ENCODE results near the gene ZNF385D.

ZNF385D gene

GRCh38 chr3:21665444-21666100 lies 85.4 kb downstream of the ZNF385D start:
- no peak for DNase-seq

GRCh38 chr3:21664996-21665395 lies 86.0 kb downstream of the ZNF385D start:
- no peak for DNase-seq

DNA sequence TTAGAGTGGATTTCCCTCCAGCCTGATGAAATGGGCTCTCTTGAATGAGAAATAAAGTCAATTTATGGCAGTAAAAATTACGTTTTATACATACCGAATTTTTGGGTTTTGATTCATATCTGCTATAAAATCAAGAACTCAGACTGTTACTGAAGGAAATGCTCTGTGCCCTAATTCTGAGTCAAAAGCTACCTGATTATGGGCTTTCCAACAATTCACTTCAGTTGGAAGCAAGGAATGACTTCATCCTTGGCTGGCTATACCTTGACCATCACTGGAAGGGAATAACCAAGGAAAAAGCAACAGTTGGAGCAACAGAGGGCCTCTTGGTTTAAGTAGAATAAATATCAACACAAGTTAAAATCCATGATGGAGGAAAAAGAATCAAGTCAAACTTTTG lies 88.6 kb downstream of the ZNF385D start:
- no peak for DNase-seq

- no peak for DNase-seq
Observed at GRCh38 chr3:21654662-21655061, 96.3 kb downstream of the ZNF385D start.

DNA sequence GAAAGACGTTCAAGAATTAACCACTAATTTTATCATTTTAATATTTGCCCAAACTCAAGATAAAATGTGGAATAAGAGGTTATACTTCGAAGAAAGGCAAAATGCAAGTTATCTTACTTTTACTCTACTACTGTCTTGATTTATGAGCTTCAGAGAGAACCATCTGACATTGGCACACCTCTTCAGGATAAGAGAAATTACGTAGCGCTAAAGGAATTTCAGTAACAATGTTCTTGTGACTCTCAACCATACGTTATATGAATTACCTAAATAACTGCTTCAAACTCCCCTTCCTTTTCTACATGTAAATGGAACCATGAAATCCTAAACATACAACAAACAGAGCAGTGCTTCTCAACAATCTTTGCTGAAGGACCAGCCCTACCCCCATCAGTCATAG lies 96.8 kb downstream of the ZNF385D start:
- DNase-seq = no peak

DNA sequence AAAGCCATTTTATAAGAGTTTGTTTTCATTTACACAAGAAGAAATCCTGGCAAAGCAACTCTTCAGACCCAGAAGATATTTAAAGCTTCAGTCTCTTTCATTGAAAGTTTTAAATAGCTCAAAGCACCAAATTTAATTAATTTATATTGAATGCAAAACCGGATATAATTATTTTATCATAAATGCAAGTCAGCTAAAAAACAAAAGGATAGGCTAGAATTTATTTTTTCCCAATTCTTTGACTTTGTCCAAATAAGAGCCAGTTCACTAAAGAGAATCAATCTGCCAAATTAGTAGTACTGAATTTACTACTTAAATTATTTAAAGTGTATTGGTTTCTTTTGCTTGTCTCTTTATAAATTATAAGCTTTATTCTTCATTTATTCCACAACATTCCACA lies 101.5 kb downstream of the ZNF385D start:
- no peak for DNase-seq

DNA sequence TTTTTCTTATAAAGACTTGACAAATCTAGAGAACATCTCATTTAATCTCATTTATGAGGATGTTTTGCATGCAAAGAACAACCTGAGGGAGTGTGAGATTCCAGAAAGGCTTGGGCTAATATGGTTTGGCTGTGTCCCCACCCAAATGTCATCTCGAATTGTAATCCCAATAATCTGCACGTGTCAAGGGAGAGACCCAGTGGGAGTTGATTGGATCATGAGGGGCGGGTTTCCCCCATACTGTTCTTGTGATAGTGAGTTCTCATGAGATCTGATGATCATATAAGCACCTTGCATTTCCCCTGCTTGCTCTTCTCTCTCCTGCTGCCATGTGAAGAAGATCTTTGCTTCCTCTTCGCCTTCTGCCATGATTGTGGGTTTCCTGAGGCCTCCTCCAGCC lies 103.0 kb downstream of the ZNF385D start:
- DNase-seq = no peak

GRCh38 chr3:21645121-21645897 lies 105.7 kb downstream of the ZNF385D start:
- no peak for DNase-seq

- no peak for DNase-seq
Observed at GRCh38 chr3:21644268-21644667, 106.7 kb downstream of the ZNF385D start.

DNA sequence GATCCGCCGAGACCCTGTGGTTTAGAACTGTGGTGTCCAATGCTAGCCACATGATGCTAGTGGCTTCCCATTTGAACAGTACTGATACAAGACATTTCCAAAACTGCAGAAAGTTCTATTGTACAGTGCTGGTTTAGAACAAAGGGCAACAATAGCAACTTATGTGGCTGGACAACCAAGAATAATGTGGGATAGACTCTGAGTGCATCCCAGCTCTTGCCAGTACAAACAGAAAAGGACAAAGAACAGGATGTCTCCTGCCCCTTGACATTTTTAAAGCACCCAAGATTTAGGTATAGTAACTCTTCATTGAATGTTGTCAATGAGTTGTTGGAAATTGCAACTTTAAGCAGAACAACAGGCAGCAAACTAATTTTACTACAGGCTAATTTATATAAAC lies 107.3 kb downstream of the ZNF385D start:
- no peak for DNase-seq

- no peak for DNase-seq
Observed at GRCh38 chr3:21642433-21642832, 108.6 kb downstream of the ZNF385D start.

GRCh38 chr3:21641959-21642358 lies 109.1 kb downstream of the ZNF385D start:
- no peak for DNase-seq

DNA sequence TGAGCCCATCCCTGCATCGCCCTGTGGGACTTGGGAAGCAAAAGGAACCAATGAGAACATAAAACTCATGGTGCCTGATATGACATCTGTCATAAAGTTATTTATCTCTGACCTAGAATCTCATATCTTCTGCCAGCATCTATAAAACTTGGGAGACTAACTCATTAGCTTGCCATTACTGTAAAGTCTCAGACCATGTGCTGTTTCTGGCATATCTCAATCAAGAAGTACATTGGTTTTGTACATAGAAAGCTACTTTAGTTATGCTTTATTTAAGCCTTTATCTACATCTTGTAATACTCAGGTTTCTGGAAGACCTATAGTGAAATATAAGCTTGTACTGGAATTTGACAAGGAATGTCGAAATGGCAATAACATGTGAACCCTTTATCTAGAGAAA lies 112.5 kb downstream of the ZNF385D start:
- DNase-seq = no peak

GRCh38 chr3:21634112-21634511 lies 116.9 kb downstream of the ZNF385D start:
- DNase-seq = no peak

DNA sequence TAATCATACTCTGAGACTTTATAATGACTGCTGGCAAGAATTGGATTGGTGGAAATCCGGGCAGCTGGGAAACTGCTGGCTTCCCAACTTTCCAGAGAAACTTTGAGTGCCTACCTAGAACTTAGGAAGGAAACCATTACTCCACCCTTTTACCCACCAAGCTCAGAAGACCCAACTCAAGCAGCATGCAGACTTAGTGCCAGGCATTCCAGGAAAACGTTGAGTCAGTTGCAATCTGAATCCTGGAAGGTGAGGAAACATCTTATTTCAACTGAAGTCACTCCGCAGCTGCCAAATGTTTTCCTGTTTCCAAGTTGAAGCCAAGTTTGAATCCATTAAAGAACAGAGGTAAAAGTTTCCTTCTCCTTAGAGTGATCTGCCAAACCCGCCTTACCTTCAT lies 126.5 kb downstream of the ZNF385D start:
- DNase-seq = no peak

- DNase-seq = no peak
Observed at GRCh38 chr3:21621181-21621651, 129.8 kb downstream of the ZNF385D start.

DNA sequence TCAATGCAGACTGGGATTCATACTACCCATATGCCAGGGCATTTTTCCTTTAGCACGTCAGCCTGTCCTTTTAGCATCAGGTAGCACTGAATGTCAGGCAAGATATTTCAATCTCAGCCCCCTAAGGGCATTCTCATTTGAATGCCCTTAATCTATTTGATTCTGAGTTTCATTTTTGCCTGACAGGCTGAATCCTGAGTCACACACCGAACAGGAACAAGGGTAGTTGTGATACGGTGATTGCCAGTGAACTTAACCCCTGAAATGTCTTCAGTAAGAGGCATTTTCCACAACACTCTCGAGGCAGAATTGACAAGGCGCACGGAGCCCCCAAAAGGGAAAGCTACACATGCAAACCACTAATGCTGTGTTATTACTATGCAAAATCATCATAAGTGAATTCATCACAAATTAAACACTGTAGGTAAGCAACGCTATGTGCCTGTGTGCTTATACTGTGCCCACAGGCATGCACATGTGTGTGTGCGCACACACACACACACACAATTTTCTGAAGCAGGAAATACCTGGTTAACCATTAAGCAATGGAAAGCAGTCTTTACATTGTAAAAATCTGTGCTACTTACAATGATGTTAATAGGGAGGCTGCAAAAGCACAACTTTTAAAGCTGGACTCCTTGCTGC lies 130.4 kb downstream of the ZNF385D start:
- no peak for DNase-seq

GRCh38 chr3:21618695-21619094 lies 132.3 kb downstream of the ZNF385D start:
- no peak for DNase-seq

GRCh38 chr3:21613372-21614070 lies 137.5 kb downstream of the ZNF385D start:
- DNase-seq = no peak

DNA sequence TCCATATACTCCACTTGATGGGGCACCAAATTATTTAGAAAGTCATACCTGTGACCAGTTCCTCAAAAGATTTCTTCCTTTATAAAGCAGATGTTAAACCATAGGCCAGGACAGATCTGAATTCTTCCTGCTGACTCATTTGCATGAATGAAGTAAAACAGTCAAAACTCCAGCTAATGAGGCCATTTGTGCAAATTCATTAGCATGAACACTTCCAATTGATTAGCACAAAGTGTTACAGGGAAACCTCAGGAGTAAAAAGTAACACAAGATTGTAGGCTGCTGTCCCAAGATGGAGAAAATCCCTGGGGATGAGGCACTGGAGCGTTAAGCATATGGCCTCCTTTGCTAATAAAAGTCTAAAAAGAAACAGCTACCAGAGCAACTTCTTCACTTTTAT lies 149.8 kb downstream of the ZNF385D start:
- DNase-seq = no peak

DNA sequence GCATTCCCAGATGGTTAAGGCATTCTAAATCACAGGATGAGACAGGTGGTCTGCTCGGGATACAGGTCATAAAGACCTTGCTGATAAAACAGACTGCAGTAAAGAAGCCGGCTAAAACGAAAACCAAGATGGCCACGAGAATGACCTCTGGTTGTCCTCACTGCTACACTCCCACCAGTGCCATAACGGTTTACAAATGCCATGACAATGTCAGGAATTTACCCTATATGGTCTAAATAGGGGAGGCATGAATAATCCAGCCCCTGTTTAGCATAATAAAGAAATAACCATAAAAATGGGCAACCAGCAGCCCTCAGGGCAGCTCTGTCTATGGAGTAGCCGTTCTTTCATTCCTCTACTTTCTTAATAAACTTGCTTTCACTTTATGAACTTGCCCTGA lies 151.1 kb downstream of the ZNF385D start:
- no peak for DNase-seq

- DNase-seq = no peak
Observed at GRCh38 chr3:21592828-21593227, 158.2 kb downstream of the ZNF385D start.

- DNase-seq = no peak
Observed at GRCh38 chr3:21587894-21588293, 163.1 kb downstream of the ZNF385D start.
